HepG2 (cell line): Measurements from ENCODE around the gene DENND1C. TPM values are rescaled to one million over a fixed set of nuclear protein-coding genes. Genes with fewer than 3 reads are reported as not detected.

Experiments
- ATRX ChIP-seq: sonication (generic); formaldehyde crosslinking; IDR thresholded peaks from 2 replicates; pipeline ENCODE4 v1.4.0; 2020; ENCODE audit warnings: missing genetic modification reagents, borderline replicate concordance
- HNRNPLL ChIP-seq: fragments of 200-400 bp; formaldehyde crosslinking; IDR thresholded peaks from 2 replicates; pipeline ENCODE4 v1.6.1; 2017; ENCODE audit warnings: mild to moderate bottlenecking, low read depth, low read length; ENCODE audit not compliant: poor library complexity, severe bottlenecking
- KAT7 ChIP-seq: IDR thresholded peaks from 2 replicates; pipeline ENCODE4 v1.6.1; 2018; ENCODE audit warnings: borderline replicate concordance, missing compliant biosample characterization
- MED13 ChIP-seq: sonication (generic); formaldehyde crosslinking; IDR thresholded peaks from 2 replicates; pipeline ENCODE4 v1.5.0; 2020; ENCODE audit warnings: missing genetic modification reagents
- MTF2 ChIP-seq: sonication (generic); formaldehyde crosslinking; IDR thresholded peaks from 2 replicates; pipeline ENCODE4 v1.5.0; 2020; ENCODE audit warnings: missing genetic modification reagents, borderline replicate concordance
- NR2F6 ChIP-seq, 2 experiments: IDR thresholded peaks; 2 replicates each; pipeline ENCODE4 v1.6.1; 2016; ENCODE audit warnings: antibody characterized with exemption in 1 of 2, mild to moderate bottlenecking in 1 of 2
- PITX1 ChIP-seq: sonication (generic); formaldehyde crosslinking; IDR thresholded peaks from 2 replicates; pipeline ENCODE4 v1.5.1; 2020; ENCODE audit warnings: mild to moderate bottlenecking, missing genetic modification reagents
- RELA ChIP-seq: sonication (generic); formaldehyde crosslinking; IDR thresholded peaks from 2 replicates; pipeline ENCODE4 v1.4.0; 2020; ENCODE audit warnings: missing genetic modification reagents
- SALL1 ChIP-seq: sonication (generic); formaldehyde crosslinking; IDR thresholded peaks from 2 replicates; pipeline ENCODE4 v1.8.0; 2022; ENCODE audit warnings: mild to moderate bottlenecking, missing genetic modification reagents
- SMAD3 ChIP-seq: sonication (generic); formaldehyde crosslinking; IDR thresholded peaks from 2 replicates; pipeline ENCODE4 v1.4.0; 2020; ENCODE audit warnings: missing genetic modification reagents
- SOX6 ChIP-seq, 2 experiments: fragments of 450-650 bp in 1 of 2; sonication (generic) in 1 of 2; formaldehyde crosslinking in 1 of 2; IDR thresholded peaks; 2 replicates each; pipeline versions ENCODE4 v1.4.0 to v1.6.1; 2017 to 2020; ENCODE audit warnings: antibody characterized with exemption in 1 of 2, mild to moderate bottlenecking in 1 of 2, missing genetic modification reagents in 1 of 2
- SRSF9 ChIP-seq: fragments of 200-400 bp; formaldehyde crosslinking; IDR thresholded peaks from 2 replicates; pipeline ENCODE4 v1.6.1; 2018; ENCODE audit warnings: borderline replicate concordance, mild to moderate bottlenecking, low read depth, low read length; ENCODE audit not compliant: insufficient read depth, poor library complexity, severe bottlenecking
- TBP ChIP-seq: sonication (generic); formaldehyde crosslinking; IDR thresholded peaks from 2 replicates; pipeline ENCODE4 v1.5.0; 2020; ENCODE audit warnings: missing genetic modification reagents
- TP53 ChIP-seq: sonication (generic); formaldehyde crosslinking; conservative IDR thresholded peaks from 2 replicates; pipeline ENCODE4 v1.4.0; 2020; ENCODE audit warnings: missing genetic modification reagents
- ZBTB21 ChIP-seq: sonication (generic); formaldehyde crosslinking; IDR thresholded peaks from 2 replicates; pipeline ENCODE4 v1.4.0; 2020; ENCODE audit warnings: missing genetic modification reagents
- ZBTB46 ChIP-seq: sonication (generic); formaldehyde crosslinking; IDR thresholded peaks from 2 replicates; pipeline ENCODE4 v1.4.0; 2020; ENCODE audit warnings: mild to moderate bottlenecking, missing genetic modification reagents, borderline replicate concordance
- ZEB1 ChIP-seq: IDR thresholded peaks from 2 replicates; pipeline ENCODE4 v1.6.1; 2012; ENCODE audit warnings: mild to moderate bottlenecking, low read depth, inconsistent platforms; ENCODE audit not compliant: insufficient replicate concordance
- ZFP36L2 ChIP-seq: sonication (generic); formaldehyde crosslinking; IDR thresholded peaks from 2 replicates; pipeline ENCODE4 v1.4.0; 2020; ENCODE audit warnings: missing genetic modification reagents
- ZFX ChIP-seq: sonication (generic); formaldehyde crosslinking; IDR thresholded peaks from 2 replicates; pipeline ENCODE4 v1.4.0; 2020; ENCODE audit warnings: mild to moderate bottlenecking, low read depth, missing genetic modification reagents, moderate library complexity
- ZFY ChIP-seq: sonication (generic); formaldehyde crosslinking; IDR thresholded peaks from 2 replicates; pipeline ENCODE4 v1.4.0; 2020; ENCODE audit warnings: missing genetic modification reagents
- ZNF234 ChIP-seq: sonication (generic); formaldehyde crosslinking; conservative IDR thresholded peaks from 2 replicates; pipeline ENCODE4 v1.5.1; 2020; ENCODE audit warnings: mild to moderate bottlenecking, missing genetic modification reagents
- ZNF746 ChIP-seq: sonication (generic); formaldehyde crosslinking; IDR thresholded peaks from 2 replicates; pipeline ENCODE4 v1.8.0; 2022; ENCODE audit warnings: mild to moderate bottlenecking, missing genetic modification reagents
- ZNF775 ChIP-seq: sonication (generic); formaldehyde crosslinking; IDR thresholded peaks from 2 replicates; pipeline ENCODE4 v1.4.0; 2020; ENCODE audit warnings: missing genetic modification reagents, mild to moderate bottlenecking, moderate library complexity, borderline replicate concordance
- ZNF784 ChIP-seq: sonication (generic); formaldehyde crosslinking; IDR thresholded peaks from 2 replicates; pipeline ENCODE4 v1.5.1; 2020; ENCODE audit warnings: missing genetic modification reagents, mild to moderate bottlenecking, borderline replicate concordance
- ZNF816 ChIP-seq: sonication (generic); formaldehyde crosslinking; IDR thresholded peaks from 2 replicates; pipeline ENCODE4 v1.8.0; 2022; ENCODE audit warnings: missing genetic modification reagents, mild to moderate bottlenecking, borderline replicate concordance
- ZNF83 ChIP-seq: sonication (generic); formaldehyde crosslinking; IDR thresholded peaks from 2 replicates; pipeline ENCODE4 v1.4.0; 2020; ENCODE audit warnings: missing genetic modification reagents, mild to moderate bottlenecking, borderline replicate concordance
- polyA plus RNA-seq, 8 experiments: library from polyadenylated mRNA; depleted of rRNA in 3 of 8; stranded (reverse) in 7 of 8; unstranded in 1 of 8; fragments of >200 nt; fragmentation: Illumina TruSeq in 4 of 8; extraction: Trizol in 4 of 8; gene quantifications; 2 replicates each; pipeline versions ENCODE4 v1.2.1 to v1.2.3, GENCODE V29; 2011 to 2016; ENCODE audit warnings: low read depth in 4 of 8, missing spikeins in 1 of 8, mixed read lengths in 1 of 8; ENCODE audit not compliant: insufficient read depth in 1 of 8
- total RNA-seq, 5 experiments: library from RNA; depleted of rRNA; stranded (reverse); fragments of >200 nt; fragmentation: Illumina TruSeq; extraction: Trizol; gene quantifications; 2 replicates each; pipeline ENCODE4 v1.2.3, GENCODE V29; 2016; ENCODE audit warnings: low read depth in 1 of 5

DENND1C gene
- total and polyA plus RNA-seq, 2 of the 13 experiments (the other 11 are each of a cell fraction or from before 2014, with no cell fraction given) = 0.04 to 0.73 TPM

- TF ChIP-seq ZNF816 (CRISPR knock-in tag) (no peak), RELA (CRISPR knock-in tag) (no peak), ZFP36L2 (no peak), ZEB1 (no peak), ATRX (no peak), TBP (no peak), ZNF83 (CRISPR knock-in tag) (no peak), PITX1 (CRISPR knock-in tag) (no peak), SOX6 (IDR thresholded peaks at IDR 0.05) (no peak), SOX6 (CRISPR knock-in tag; IDR thresholded peaks at IDR 0.05) (peak; percentile 78), SRSF9 (no peak), ZFX (CRISPR knock-in tag) (peak; percentile 41; the same call in 1 of the 2 replicates), ZNF775 (CRISPR knock-in tag) (no peak), ZNF784 (CRISPR knock-in tag) (no peak), ZNF234 (no peak), TP53 (CRISPR knock-in tag) (no peak), ZBTB21 (CRISPR knock-in tag) (no peak), HNRNPLL (no peak), MTF2 (CRISPR knock-in tag) (no peak), NR2F6 (IDR thresholded peaks at IDR 0.05) (peak; percentile 73), NR2F6 (CRISPR knock-in tag; IDR thresholded peaks at IDR 0.05) (peak; percentile 94), ZBTB46 (CRISPR knock-in tag) (no peak), MED13 (CRISPR knock-in tag) (no peak), KAT7 (no peak), SMAD3 (CRISPR knock-in tag) (peak; percentile 73), SALL1 (CRISPR knock-in tag) (peak; percentile 79), ZFY (CRISPR knock-in tag) (peak; percentile 46; the same call in 1 of the 2 replicates), ZNF746 (CRISPR knock-in tag) (no peak)
These were observed 27.8 kb upstream of the DENND1C start (continued) for GRCh38 chr19:6509118-6509971.
